ENCODE data around the gene ORAI2. TPM values are rescaled to one million over a fixed set of nuclear protein-coding genes. Genes with fewer than 3 reads are reported as not detected.
"Not testable (repeated sequence)": the region's sequence is repeated elsewhere in the genome, so short reads cannot be mapped to it uniquely, and the experiment has no call there.

Gene ORAI2
- total and polyA plus RNA-seq, 10 of the 15 experiments (the other 5 are each of a cell fraction or from before 2014, with no cell fraction given), result 5.8 to 111 (median 46.9) TPM

- TF ChIP-seq CREM (IDR thresholded peaks at IDR 0.05; ENCODE audit: low read depth) (peak; percentile 29; the same call in 1 of the 2 replicates), POU2F2 (IDR thresholded peaks at IDR 0.05; ENCODE audit: borderline replicate concordance, low read depth, low read length) (peak; percentile 57; the same call in 1 of the 3 replicates), YY1 (IDR thresholded peaks at IDR 0.05; ENCODE audit: low read depth, low read length) (no peak), NBN (IDR thresholded peaks at IDR 0.05) (peak; percentile 60; the same call in 1 of the 2 replicates), SMC3 (IDR thresholded peaks at IDR 0.05; ENCODE audit: borderline replicate concordance, low read length) (peak; percentile 79)
These were observed 29.1 kb upstream of the ORAI2 start (continued) for GRCh38 chr7:102404005-102404861.

- H3K27me3 ChIP-seq (replicated peaks in 1 of 2; ENCODE audit: control insufficient read depth in 2 of 2, insufficient read depth in 2 of 2, low read length in 1 of 2); H2AFZ ChIP-seq (ENCODE audit: control insufficient read depth, low read depth, low read length); H3K9ac ChIP-seq (ENCODE audit: control insufficient read depth, insufficient read depth, low read length); BruUV-seq (replicated peaks); H3K4me2 ChIP-seq (ENCODE audit: control insufficient read depth, insufficient read depth); ATAC-seq; FAIRE-seq; H3K4me3 ChIP-seq; H3K27ac ChIP-seq (ENCODE audit: control insufficient read depth, insufficient read depth); H3K79me2 ChIP-seq (ENCODE audit: control insufficient read depth, insufficient read depth, low read length); H4K20me1 ChIP-seq (ENCODE audit: control insufficient read depth, insufficient read depth); H3K9me3 ChIP-seq (replicated peaks; ENCODE audit: control insufficient read depth, insufficient read depth, low read length); DNase-seq (ENCODE audit: low read depth, low spot score): not testable (repeated sequence)
- SMC1A ChIA-PET (ENCODE audit: uncharacterized antibody, unreplicated experiment), result interaction anchor here (0.8 to 10.2 kb wide), 16 partner anchors 9 to 117 kb away, joined by 3 to 89 read pairs (median 6); partner anchors contain the start of genes ORAI2 and PRKRIP1
- in situ Hi-C loops (cut with MboI) (loop anchor here (10.0 kb wide), 1 partner anchor 50 kb away; no protein-coding TSS in a partner anchor), intact Hi-C loops (cut with micrococcal nuclease; ENCODE audit: unreplicated experiment) (loop anchor here (1.0 to 2.0 kb wide), 3 partner anchors 20 to 45 kb away; no protein-coding TSS in a partner anchor)
- CTCF ChIA-PET, result interaction anchor here (0.6 to 11.2 kb wide), 18 partner anchors 8 to 120 kb away, joined by 3 to 101 read pairs (median 6); partner anchors contain the start of genes ALKBH4, LRWD1, ORAI2 and PRKRIP1
- RAD21 ChIA-PET (ENCODE audit: unreplicated experiment), result interaction anchor here (0.5 to 3.7 kb wide), 16 partner anchors 9 to 669 kb away, joined by 3 to 40 read pairs (median 6); no protein-coding TSS in a partner anchor
- WGBS (ENCODE audit: insufficient coverage, insufficient replicate concordance, low lambda C conversion rate, missing lambda C conversion rate), result 86% methylated on average over 5 of the region's 5 CpGs
- peak; percentile 72; the same call in 1 of the 2 replicates for TF ChIP-seq HDGF (IDR thresholded peaks at IDR 0.05)
- H3K4me1 ChIP-seq (ENCODE audit: control insufficient read depth, insufficient read depth, low read length), result peaks cover 38% of the 10 kb centered on the region
- POLR2A ChIA-PET, result interaction anchor here (0.7 to 1.5 kb wide), 5 partner anchors 37 to 62 kb away, joined by 3 to 6 read pairs (median 3); partner anchors contain the start of genes ALKBH4 and LRWD1
- H3K36me3 ChIP-seq (ENCODE audit: control insufficient read depth in 2 of 2, insufficient read depth in 2 of 2, low read length in 1 of 2), result peaks cover 6 to 30% of the 10 kb centered on the region in 2 experiments
These were observed 28.6 kb upstream of the ORAI2 start for GRCh38 chr7:102404862-102405188.

Measured in GM12878 (cell line).